GM12874 (cell line): ENCODE results near the gene KRT35.

Experiments
- CTCF ChIP-seq: IDR thresholded peaks from 2 replicates; pipeline ENCODE4 v1.5.1; 2011; ENCODE audit warnings: low read depth, mild to moderate bottlenecking, control low read depth, low read length, moderate library complexity; ENCODE audit not compliant: insufficient read depth

The KRT35 gene

DNA sequence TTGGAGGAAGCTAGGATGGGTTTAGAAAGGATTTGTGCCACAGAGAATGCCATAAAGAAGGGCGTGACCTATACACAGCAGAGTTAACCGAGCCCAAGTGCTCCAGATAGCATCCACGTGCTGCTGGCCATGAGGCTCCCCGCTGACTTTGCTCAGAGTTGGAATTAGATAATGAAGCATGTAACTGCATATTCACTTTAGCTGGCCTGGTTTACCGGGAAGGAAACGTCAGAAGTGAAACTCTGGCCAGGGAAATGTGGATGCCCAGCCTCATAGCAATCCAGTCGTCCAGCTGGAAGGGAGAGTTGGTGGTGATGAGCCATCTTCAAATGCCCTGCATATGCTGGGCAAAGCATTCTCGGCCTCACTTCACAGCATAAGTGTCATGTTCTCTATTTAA is 6.1 kb downstream of the KRT35 start:
- no peak for TF ChIP-seq CTCF

- no peak for TF ChIP-seq CTCF
Measured at GRCh38 chr17:41468346-41468745, 12.6 kb downstream of the KRT35 start.

GRCh38 chr17:41467561-41467960 is 13.4 kb downstream of the KRT35 start:
- TF ChIP-seq CTCF: no peak

GRCh38 chr17:41466988-41467387 is 14.0 kb downstream of the KRT35 start, which contains the start of gene KRT32:
Gene KRT32 (minus strand): TSS chr17:41467386. CDS start chr17:41467325, 61 bp downstream.
- no peak for TF ChIP-seq CTCF

GRCh38 chr17:41464682-41465081 is 16.3 kb downstream of the KRT35 start:
- no peak for TF ChIP-seq CTCF

DNA sequence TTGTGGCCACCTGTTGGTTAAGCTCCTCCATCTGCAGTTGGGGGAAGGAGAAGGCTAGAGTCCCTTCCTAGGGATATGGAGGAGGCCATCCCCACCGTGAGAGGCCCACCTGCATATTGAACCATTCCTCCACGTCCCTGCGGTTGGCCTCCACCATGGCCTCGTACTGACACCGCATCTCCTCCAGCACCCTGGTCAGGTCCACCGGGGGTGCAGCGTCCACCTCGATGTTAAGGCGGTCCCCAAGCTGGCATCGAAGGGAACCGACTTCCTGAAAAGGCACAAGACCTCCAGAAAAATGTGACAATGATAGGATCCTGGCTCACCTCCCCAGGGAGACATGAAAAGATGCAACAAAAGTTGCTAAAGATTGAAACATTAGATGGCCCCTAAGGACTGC is 16.8 kb downstream of the KRT35 start:
- no peak for TF ChIP-seq CTCF

GRCh38 chr17:41463746-41464145 is 17.2 kb downstream of the KRT35 start:
- no peak for TF ChIP-seq CTCF

DNA sequence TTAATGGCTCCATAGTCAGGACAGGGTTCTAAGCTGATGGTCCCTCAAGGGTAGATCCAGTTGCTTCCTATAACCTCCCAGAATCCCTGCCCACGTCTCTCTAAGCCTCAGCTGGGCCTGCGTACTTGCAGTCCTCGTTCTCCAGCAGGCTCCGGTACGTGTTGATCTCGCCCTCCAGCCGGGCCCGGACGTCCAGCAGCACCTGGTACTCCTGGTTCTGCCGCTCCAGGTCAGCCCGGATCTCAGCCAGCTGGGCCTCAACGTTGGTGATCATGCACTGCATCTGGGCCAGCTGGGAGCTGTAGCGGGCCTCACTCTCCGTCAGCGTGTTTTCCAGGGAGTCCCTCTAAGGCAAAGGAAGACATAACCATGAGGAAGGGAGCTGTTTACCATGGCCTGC is 18.2 kb downstream of the KRT35 start:
- no peak for TF ChIP-seq CTCF
